GM18873 (cell line): ENCODE results near the gene TMEM150A.
"Not testable (repeated sequence)": the region's sequence is repeated elsewhere in the genome, so short reads cannot be mapped to it uniquely, and the experiment has no call there.

Experiments used
- ATAC-seq: cut with Tn5 transposase; IDR thresholded peaks from one replicate; pipeline ENCODE4 v1.9.1; 2021; ENCODE audit warnings: mild to moderate bottlenecking, moderate library complexity, moderate number of reproducible peaks; ENCODE audit not compliant: unreplicated experiment, low FRiP score

Gene TMEM150A

DNA sequence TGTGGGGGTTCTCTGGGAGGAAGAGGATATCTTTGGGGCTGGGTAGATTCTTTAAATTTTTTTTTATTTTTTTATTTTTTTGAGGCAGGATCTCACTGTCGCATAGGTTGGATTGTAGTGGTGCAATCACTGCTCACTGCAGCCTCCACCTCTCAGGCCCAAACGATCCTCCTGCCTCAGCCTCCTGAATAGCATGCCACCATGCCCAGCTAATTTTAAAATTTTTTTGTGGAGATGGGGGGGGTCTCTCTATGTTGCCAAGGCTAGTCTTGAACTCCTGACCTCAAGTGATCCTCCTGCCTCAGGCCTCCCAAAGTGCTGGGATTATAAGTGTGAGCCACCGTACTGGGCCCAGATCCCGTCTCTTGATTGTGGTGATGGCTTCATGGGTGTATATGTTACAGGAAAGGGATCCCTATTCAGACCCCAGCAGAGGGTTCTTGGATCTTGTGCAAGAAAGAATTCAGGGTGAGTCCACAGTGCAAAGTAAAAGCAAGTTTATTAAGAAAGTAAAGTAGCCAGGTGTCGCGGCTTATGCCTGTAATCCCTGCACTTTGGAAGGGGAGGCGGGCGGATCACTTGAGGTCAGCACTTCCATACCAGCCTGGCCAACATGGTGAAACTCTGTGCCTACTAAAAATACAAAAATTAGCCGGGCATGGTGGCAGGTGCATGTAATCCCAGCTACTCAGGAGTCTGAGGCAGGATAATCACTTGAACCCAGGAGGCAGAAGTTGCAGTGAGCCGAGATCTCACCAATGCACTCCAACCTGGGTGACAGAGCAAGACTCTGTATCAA, 11.4 kb upstream of the TMEM150A start:
- ATAC-seq = no peak

GRCh38 chr2:85611705-85612587, 9.4 kb upstream of the TMEM150A start, which contains the start of gene C2orf68:
TSS of gene C2orf68 (minus strand) at chr2:85612066. CDS start at chr2:85611984, 82 bp downstream.
- ATAC-seq = peak; percentile 68

- peak; percentile 1 for ATAC-seq
These were observed 8.8 kb upstream of the TMEM150A start for GRCh38 chr2:85611217-85611704.

DNA sequence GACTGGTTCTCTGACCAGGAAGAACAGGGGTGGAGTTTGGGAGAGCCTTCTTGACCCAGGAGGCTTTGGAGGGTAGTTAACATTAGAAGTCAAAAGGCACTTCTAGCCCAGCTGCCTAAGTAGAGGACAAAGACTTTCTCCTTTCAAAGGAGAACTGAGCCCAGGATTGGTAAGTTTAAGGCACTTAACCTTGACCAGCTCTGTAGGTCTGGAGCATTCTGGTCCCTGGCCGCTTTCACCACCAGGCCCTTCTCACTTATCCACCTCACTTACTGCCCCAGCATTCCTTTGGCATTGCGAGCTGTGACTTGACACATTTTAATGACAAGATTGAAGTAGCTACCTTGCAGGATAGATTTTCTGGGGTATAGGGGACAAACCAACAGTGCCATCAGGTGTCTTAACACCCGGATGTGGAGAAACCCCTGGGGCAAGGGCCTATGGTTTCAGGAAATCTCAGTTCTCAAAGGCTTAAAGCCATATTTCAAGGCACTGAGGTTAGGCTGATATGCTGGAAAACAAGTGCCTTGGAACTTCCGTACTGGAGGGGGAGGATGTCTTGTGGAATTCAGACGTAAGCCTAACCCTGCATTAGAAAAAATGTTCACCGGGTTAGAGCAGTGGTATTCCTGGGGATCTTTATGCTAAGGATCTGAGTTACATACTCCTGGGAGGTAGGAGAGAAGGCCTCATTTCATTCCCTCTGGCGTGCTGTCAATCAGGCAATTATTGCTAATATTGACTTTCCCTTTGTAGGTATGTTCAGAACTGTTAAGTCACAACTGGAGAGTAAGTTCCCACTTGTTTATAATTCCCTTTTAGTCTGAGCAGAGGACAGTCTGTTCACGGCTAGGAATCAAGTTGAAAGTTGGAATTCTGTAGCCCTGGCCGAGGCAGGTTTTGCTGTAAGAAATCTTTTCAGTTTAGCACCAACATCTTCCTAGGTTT, 5.0 kb upstream of the TMEM150A start:
- no peak for ATAC-seq

GRCh38 chr2:85606116-85606455, 3.6 kb upstream of the TMEM150A start:
- no peak for ATAC-seq

DNA sequence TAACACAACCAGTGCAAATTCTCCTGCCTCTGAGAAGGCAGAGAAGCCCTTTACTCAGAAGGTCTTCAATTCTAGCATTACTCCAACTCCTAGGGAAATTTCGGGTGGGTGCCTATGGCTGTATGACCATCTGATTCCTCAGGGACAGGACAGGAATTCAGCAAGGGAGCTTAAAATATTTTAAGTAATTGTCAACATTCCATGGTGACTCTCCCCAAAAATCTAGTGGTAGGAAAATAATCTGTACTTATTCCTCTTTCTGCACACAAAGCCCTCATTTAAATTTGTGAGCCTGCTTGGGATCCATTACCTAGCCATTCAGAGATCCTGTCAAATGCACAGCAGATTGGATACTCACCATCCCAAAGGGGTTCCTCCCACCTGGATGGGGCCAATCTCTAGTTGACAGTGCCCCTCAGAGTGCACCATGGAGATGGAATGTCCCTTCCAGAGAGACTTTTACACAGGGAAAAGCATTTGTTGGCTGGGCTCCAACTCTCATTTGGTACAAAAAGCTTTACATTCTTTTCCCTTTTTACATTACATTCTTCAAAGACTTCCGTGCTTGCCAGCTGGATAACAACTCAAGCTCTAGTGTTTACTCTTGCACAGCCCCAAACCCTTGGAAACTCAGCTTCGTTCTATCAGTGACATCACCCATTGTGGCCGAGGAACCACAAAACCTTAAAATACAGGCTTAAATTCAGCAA, 3.1 kb upstream of the TMEM150A start:
- no peak for ATAC-seq

DNA sequence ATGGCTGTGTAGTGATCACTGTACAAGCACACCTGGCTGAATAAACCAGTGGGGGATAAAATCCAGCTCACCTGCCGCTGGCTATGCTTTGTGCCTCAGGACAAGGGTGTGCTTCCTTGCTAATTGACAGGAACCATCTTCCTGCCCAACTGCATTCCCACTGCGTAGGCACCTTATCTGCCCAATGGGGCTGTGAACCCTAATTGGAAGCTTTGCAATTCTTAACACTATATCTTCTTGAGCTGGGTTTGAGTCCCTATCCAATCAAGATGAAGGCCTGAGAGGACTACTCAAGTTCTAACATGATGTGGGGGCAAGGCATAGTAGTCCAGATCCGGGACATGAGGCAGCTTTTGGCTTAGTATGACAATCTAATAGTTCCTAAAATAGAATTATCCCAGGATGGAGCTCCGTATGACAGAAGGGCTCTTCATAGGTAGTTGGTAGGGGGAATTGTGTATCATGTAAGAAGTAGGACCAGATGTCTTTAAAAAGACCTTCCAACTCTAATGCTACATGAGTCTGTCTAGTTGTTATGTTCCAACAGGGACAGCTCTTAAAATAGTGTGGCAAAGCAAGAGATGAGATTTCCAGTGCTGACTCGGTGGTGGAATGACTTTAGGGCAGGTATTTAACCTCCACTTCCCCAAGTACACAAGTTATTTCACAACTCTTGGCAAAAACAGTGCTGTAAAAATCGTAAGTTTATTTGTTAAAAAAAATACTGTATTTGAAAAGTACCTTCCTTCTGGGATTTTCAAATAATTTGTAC, 2.3 kb upstream of the TMEM150A start:
- ATAC-seq = no peak

GRCh38 chr2:85604133-85604444, 1.6 kb upstream of the TMEM150A start:
- ATAC-seq = not testable (repeated sequence)

DNA sequence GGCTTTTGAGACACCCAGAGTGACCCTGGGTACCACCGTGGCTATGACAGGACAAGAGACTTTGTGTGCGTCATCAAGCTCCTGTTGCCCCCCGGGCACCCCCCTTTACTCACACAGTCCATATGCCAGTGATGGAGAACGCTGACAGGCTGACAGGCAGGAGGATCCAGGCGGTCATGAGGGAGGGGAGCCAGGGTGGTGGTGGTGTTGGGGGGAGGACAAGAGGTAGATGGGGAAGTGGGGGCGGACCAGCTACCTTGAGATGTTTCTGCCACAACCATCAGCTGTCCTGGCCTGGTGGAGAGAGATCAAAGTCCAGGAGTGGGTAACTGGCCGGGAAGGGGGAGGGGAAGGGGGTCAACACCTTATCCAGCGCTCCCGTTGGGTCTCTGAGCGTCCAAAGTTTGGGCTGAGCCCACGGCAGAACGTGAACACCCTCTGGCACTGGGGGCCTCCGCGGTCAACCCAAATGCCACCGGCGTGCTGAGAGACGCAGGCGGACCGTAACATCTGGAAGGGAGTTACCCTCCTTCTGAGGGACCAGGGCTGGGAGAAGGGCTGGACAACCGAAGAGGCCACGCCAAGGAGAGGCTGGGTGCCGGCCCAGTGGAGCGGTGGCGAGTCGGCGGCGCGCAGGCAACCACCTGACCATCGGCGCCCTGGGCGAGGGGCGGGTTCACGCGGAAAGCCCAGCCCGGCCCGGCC, 575 bp downstream of the TMEM150A start:
- peak; percentile 31 for ATAC-seq

DNA sequence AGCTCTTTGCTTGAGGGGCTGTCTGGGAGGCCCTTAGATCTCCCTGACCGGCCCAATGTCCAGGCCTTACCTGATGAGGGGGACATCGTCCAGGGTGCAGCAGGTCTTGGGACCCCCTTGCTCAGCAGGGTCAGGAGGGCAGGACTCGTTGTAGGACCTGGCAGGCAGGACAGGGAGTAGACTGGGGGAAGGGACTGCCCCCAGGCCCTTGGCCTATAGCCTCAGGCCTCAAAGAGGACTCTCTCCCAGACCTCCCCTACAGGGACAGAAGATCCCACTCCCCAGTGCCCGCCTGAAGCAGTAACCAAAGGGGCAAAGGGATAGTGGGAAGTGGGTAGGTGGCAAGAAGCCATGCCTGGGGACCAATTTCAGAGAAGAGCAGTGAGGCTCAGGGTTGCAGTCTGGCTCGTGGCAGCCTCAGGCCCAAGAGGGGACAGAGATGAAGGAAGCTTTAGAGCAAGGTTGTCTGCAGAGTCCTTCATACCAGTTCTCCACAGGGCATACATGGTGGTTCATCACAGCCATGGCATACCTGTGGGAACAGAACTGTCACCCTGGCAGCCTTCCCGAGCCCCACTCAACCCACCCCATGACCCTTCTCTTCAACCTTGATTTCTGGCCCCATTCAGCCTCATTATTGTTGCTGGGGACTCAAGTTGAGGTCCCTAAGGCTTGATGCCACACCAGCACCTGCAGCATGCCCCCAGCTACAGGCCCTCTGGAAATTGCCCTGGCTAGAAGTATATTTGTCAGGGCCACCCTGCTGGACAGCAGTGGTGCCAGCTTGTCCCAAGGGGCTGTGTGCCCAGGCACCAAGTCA, 1.3 kb downstream of the TMEM150A start:
- ATAC-seq = no peak

DNA sequence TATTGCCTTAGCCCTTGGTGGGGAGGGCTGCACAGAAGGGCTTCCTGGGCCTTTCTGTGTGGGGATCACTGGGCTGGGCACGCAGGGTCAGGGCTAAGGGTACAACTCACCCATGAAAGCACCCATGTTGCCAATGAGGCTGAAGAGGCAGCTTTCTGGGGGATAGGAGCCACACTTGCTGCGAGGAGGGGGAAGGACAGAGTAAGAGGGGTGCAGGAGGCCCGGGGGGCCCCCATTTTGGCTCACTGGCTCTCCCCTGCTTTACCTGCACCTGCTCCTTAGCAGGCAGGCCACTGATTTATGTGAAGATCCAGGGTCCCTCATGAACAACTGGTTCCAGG, 2.3 kb downstream of the TMEM150A start:
- ATAC-seq = no peak

GRCh38 chr2:85599468-85600234, 2.8 kb downstream of the TMEM150A start:
- ATAC-seq = no peak

GRCh38 chr2:85598594-85599340, 3.7 kb downstream of the TMEM150A start:
- ATAC-seq = no peak

DNA sequence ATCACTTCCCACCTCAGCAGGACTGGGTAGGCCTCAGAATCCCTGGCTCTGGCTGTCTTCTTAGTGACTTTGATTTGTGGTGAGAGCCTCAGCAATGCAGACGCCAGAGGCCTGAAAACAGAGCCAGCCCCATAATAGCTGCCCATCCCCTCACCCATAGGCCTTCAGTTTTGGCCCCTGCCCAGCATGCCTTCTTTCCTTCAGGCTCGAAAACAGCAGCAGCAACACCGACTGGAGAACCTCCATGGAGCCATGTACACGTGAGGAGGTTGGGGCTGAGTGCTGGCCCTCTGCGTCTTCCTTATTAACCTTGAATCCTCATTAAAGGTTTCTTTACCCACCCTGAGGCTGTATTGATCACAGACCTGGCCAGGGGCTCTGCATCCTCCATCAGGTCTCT, 5.3 kb downstream of the TMEM150A start:
- ATAC-seq = no peak

GRCh38 chr2:85596486-85597143, 5.9 kb downstream of the TMEM150A start:
- no peak for ATAC-seq

GRCh38 chr2:85596026-85596333, 6.5 kb downstream of the TMEM150A start:
- no peak for ATAC-seq
